Glomerular visceral epithelial cell (primary cell): ENCODE measurements around the gene SLC36A1.

Source experiments
- DNase-seq: peaks from one replicate; pipeline ENCODE4 v3.0.0-alpha.2; 2016; ENCODE audit errors: extremely low spot score

SLC36A1 gene

DNA sequence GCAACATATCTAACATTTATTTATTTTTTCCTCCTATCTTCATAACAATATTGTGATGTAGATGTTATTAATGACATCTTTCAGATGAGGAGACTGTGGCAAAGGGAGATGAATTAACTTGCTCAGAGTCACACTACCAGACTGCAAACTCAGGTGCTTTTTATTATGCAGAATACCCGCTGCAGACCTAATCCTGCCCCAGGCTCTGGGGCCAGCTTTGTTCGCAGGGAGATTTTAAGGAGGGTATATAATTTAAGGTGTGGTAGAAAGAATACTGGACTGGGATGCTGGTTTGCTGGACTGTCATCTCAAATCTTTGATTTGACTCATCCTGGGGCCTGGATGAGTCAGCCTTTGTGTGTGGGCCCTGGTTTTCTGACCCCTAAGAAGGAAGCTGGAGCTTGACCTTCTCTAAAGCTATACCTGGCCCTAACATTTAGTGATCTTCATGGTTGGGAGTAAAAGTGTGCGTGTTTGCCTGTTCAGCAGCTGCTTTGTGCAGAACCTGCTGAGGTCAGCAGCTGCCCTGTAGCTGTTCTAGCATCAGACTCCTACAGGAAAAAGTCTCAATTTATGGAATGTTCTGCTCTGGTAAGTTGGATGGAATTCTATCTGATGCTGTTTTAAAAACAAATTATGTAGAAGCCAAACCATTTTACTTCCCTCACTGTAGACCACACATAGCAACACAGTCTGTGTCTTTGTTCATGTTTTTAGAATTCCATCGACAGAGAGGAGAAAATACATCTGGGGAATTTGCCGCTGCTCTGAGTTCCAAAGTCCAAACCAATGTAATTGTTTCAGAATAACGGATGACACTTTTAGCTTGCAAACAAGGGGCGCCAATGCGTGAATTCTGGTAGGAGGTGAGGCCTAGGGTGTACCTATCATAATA, 4.5 kb downstream of the SLC36A1 start:
- DNase-seq = peak; percentile 55

DNA sequence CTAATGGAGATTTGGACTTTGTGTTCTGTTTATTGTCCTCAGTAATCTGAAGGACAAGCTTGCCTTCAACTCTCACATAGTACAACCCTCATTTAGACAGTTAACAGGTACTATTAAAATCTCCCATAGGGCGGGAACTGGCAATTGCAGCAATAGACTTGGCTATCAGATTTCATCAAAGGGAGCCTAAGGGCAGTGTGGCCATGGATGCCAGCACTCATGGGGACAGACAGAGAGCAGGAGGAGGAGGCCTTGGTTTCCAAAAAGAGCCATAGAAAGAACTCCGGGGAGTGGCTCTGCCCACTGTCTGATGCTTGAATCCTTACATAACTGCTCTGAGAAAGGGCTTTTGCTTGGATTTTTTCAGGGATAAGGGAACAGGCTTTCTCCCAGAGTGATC, 6.8 kb downstream of the SLC36A1 start:
- DNase-seq = no peak

DNA sequence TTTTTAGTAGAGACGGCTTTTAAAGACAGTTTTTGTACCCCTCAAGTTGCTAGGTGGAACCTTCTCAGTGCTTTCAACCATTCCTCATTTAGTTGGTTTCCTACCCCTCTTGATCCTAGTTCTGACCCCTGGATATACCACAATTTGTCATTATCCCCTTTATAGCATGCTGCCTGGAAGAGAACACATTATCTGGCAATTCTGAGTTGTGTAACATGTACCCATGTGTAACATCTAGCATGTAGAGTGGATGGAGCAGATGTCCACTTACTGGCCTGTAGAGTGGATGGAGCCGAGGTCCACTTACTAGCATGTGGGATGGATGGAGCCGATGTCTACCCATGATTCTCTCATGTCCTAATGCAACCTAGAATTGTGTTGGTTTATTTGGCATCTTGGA, 7.5 kb downstream of the SLC36A1 start:
- DNase-seq = no peak

DNA sequence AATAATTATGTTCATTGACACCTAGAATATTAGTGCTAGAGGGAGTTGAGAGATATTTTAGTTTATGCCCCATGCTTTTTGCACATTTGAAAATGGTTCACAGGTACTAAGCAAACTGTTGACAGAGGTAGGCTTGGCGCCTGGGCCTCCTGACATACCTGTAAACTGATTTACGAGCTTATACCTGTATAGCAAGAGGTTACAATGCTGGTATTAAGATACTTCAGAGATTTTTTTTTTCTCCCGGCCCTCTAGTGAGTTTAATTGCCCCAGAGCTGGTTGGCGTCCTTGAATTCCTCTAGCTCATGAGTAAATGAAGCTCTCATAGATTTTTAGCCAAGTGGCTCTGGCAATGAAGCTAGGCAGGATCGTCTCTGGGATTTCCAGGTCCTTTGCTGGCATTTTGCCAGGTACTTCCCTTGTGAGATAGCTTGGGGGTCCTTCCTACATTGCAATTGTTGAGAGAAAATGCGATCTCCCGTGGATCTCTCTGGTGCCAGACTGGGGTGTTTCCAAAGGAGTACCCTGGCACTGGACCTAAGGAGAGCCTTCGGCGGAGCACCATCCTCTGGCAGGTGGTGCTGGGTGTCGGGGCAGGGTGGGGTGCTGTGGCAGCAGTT, 9.0 kb downstream of the SLC36A1 start:
- no peak for DNase-seq

DNA sequence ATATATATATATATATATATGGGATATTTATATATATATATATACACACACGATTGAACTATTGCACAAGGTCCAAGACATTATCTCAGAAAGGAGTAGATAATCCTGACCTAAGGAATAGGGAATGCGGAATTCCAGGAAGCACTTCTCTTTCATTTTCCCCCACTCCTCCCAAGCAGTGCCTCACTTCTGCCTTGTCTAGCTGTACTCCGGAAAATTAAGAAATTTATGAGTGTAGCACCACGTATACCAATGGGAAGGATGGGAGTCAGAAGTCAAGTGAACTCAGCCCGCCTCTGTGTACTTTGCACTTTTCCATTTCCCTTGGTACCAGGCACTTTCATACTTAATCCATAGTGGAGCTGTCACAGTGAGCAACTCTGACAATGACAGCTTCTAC, 10.9 kb downstream of the SLC36A1 start:
- DNase-seq = no peak

DNA sequence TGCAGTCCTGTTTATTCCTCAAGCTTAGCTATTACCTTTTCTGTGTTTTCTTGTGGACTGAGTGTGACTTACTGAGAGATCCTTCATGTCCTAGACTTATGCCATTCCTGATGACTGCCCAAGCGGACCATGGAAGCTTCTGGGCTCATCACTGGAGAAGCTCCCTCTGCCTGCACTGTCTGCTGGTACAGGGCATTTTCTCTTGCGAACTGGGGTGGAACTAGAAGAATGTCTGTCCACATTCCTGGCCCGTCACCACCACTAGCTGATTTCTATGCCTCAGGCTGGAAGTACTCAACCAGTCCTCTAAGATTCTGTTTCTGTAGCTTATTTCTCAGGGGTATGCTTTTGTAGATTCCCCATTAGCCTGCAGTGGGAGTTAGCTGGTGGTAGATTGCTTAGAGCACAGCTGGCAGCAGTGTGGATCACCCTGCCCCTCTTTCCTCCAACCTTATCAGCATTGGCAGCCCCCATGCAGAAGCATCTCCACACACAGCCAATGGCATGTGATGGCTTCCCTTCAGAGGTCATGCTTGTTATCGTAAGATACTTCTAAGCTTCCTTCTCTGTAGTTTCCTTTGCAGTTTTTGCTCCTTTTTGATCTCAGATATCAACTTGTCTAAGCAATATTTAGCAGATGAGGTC, 12.4 kb downstream of the SLC36A1 start:
- peak; percentile 59 for DNase-seq

DNA sequence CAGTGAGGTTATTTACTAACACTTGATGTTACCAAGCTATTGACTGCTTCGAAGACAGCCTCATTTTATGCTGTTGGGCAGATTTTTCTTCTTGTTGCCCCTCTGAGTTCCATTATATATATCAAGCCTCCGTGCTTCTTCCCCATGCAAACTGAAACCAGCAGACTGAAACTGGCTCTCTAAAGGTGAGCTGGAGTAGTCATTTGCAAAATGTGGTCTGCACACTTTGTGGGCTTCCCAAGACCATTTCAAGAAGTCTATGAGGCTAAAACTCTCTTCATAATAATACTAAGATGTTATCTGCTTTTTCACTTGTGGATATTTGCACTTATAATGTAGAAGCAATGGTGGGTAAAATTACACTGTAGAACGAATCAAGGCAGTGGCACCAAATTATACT, 13.9 kb downstream of the SLC36A1 start:
- no peak for DNase-seq

DNA sequence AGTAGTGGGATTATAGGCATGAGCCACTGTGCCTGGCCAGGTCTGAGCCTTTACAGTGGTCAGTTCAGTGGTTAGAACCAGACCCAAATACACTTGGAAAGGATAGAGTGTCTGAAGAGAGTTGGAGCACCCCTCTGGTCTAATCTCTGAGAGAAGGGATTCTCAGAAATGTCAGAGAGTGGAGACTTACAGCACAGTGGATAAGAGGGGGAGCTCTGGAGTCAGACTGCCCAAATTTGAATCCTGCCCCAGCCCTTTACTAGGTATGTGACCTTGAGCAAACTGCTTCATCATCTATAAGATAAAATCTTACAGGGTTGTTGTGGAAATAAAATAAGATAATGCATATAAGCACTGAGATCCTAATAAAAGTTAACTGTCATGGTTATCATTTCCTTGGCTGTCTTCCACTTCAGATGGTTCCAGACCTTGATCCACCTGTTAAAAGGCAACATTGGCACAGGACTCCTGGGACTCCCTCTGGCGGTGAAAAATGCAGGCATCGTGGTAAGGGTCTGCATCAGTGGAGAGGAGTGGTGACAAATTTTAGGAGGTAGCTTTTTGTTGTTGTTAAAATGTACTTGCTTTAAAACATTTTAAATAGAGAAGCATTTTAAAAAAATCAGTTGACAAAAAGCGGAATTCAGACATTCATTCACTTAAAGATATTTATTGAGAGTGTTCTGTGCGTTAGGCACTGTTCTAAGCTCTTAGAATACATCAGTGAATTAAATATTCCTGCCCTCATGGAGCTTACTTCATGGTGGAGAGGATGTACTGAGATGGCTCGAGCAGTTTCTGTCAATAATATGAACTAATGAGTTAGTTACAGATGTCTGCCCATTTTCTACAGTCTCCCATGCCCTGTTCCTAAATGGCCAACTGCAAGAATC, 16.0 kb downstream of the SLC36A1 start:
- no peak for DNase-seq

DNA sequence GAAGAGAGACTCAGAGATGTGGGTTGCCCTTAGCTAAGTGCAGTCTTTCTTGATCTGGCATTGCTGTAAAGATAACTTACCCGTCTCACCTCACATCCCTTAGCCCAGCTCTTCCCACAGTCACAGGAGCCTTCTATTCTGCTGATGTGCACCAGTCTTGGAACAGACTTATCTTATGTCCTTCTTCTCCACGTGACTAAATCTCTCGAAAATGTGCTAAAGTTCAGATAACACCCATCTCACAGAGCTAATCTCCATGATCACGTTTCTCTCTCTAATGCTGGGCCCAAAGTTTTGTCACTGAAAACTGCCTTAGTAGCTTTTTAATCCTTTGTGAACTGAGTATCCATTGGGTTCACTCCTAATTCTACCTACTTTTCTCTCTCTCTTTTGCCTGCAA, 16.7 kb downstream of the SLC36A1 start:
- no peak for DNase-seq

DNA sequence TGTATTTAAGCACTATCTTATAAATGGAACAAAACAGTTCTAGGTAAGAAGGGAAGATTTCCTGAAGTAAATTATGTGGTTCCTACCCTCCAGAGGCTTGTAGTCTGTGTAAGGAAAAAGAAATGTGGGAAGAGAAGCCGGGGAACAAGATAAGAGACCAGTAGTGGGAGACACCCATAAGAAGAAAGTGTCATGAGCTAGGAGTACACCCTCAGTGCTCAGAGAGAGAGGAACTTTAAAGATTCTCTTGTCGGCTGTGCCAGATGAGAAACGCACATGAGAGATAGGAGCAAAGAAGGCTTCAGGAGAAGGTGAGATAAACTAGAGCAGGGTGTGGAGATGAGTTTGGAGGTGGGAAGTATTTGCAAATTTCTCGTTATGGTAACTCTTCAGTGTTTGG, 18.1 kb downstream of the SLC36A1 start:
- DNase-seq = no peak

DNA sequence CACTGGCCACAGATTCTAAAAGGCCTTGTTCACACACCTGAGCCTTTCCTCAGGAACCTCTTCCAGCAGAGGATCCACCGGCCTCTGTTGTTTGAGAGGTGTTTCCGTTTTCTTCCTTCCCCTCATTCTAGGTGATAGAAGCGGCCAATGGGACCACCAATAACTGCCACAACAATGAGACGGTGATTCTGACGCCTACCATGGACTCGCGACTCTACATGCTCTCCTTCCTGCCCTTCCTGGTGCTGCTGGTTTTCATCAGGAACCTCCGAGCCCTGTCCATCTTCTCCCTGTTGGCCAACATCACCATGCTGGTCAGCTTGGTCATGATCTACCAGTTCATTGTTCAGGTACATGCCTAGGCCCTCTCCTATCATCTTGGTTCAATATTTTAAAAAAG, 20.2 kb downstream of the SLC36A1 start:
- no peak for DNase-seq

DNA sequence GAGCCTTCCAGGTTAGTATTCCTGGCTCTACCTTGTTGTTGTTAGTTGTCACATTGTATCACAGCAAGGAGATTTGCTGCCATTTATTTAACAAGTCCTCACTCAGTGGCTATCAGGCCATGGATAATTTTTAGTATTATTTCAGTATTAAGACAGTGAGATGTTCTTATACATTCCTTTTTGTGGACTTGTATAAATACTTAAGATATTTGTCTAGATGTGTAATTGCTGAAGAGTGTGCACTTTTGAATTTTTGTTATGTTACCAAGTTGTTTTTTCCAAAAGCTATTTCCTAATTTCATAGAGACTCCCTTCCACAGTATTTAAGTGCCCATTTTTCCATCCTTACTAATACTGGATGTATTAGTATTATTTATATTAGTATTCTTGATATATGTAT, 22.0 kb downstream of the SLC36A1 start:
- DNase-seq = no peak

DNA sequence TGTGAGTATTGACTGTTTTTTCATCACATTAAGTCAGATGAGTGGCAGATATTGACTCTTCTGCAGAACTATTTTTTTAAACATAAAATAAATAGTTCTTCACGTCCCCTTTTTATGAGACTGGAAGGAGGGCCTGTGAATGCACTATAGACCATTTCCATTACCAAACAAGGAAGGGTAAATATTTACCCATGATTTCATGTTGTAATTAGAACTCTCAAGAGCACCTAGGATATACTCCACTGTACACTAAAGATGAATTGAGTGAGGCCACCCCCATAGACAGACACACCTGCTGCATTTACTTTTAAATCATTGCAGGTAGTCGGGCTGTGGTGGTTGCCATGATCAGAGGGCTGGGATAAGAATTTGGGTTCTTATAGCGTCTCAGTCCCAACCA, 22.6 kb downstream of the SLC36A1 start:
- no peak for DNase-seq

DNA sequence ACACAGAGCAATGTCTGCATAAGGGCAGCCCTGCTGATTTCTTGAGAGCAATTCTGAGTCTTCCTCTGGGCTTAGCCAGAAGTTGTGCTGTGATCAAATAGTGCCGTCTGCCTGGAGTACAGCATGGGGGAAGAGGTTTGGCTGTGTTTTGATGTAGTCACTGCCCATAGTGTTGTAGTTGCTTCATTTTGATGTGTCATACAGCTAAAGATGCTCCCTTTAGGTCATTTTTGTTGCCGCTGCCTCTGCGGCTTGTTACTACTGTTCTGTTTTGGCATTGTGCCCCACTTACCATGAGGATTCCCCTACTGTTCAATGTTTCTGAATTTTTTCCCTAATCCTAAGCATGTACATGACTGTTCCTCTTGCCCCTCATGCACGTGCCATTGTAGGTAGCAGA, 23.0 kb downstream of the SLC36A1 start:
- no peak for DNase-seq

DNA sequence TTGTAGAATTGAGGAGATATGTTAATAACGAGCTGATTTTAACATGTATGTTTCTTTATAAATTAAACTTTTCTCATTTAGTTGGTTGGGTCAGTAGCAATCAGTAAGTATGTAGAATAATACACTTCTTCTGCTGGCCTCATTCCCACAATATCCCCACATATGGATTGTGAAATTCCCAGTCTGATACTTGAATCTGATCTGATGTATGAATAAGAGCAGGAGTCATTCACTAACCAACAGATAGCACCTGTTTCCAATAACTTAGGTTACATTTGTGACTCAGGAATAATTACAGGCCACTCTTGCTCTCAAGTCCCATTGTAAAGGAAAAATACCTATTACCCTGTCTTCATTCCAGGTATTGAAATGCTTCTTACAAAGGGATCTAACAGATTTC, 23.9 kb downstream of the SLC36A1 start:
- no peak for DNase-seq

DNA sequence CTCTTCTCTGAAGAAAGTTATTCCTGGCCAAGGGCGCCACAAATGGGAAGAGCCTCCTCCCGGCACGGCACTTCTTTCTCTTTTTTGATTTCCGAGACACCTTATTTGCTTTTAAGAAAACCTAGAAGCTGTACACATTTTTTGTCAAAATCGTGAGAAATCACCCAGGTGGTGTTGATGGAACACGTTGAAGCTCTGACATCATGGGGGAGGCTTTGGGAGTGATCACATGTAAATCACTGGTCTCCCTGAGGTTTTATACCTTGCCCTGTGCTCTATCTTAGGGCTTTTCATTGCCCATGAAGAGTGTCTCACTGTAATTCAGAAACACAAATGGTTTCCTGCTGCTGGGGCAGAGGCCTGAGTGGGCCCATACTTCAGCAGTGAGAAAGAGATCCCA, 27.4 kb downstream of the SLC36A1 start:
- DNase-seq = no peak

DNA sequence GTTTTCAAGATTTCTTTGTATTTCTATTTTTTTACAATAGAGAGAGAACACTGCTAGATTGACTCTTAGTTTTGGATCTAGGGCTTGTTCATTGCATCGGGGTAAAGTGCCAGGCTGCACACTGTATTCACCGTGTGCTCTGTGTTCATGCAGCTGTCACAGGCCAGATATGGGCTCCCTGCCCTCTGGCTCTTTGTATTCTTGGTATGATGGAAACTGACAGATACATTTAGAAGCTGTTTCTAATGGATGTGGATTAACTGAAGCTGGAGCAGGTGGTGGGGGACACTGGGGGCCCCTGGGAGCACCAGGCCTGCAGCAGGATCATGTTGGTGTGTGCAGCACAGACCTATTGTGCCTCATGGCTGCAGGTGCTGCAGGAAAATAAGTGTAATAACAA, 28.0 kb downstream of the SLC36A1 start:
- no peak for DNase-seq

DNA sequence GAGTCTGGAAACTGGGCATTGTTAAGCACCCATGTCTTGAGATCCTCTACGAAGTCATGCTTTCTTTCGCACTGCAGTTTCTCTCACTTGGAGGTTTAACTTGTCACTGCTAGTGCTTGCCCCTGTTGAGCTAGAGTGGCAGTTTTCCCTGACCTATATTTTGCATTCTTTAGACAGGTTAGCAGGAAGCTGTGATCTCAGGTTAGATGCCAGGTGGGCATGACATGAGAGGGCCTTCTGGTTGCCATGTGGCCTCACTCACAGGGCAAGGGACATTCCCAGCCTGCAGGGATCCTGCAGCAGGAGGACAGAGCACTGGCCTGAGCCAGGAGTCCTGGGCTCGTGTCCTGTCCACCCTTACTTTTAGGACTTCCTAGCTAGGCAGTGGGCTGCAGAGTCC, 28.6 kb downstream of the SLC36A1 start:
- no peak for DNase-seq

DNA sequence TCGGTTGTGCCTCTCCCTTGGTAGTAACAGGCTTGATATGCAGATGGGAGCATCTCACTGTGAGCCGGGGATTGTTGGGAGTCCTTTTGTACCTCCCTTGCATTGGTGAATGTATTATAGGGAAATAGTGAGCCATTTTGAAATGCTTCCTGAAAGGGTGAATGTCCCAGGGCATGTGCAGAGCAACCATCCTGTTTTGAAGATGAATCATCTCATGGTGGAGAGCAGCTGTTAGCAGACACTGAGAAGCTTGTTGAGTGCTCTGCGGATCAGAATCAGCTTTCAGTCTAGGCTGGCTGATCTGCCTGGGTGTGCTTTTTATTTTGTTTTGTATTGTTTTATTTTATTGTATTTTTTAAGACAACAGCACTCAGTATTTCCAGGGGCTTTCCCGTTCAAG, 29.7 kb downstream of the SLC36A1 start:
- DNase-seq = no peak

DNA sequence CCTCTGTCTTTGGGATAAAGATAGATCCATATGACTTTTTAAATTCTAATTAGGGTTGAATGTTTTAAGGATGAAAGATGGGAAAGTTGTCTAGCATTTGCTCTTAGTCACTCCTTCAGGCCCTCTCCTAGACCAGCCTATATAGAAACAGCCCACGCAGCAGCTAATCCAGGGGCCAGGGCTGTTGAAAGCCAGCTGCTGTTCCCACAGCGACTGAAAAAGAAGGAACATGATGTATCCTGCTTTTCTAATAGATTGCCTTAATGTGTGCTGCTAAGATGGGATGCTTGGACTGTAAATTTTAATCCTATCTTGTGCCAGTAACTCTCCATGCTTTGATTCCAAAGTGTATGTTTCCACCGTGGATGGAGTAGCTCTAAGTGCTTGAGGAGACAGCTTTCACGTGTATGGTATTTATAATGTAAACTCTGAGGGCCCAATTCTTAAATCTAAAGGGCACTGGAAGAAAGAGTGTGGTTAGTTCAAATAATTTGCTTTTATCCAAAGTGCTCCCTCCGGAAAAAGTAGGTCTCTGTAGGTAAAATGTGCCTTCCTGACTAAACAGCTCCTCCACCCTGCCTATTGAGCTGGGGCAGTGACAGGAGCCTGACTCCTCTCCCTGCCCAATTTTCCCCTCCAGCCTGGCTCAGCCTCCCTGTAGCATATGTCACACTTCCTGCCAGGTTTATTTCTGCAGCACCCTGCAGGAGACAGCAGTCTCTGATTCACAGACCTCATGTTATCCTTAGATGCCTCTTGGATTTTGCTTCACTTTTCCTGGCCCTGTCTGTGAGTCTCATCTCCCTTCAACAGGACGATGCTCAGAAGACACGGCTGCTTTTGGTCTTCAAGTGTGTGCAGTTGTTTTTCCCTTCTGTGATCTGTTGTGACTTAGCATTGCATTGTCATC, 33.2 kb downstream of the SLC36A1 start:
- no peak for DNase-seq

DNA sequence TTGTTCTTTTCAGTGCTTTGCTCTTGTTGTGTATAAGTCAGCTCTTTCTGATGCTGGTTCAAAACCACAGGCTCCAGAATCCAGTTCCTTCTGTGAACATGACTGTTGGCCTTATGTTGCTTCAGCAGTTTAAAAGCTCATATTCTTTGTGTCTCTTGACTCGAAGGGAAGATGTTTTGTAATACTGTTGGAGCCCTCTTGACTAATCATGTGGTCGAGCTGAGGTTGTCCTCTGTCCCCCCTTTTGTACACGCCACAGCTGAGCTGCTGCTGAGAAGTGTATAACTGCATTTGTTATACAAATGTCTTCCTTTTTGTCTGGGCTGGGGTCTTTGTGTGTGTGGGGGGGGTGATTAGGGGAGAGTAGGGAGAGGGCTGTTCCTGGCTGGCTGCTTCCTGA, 35.8 kb downstream of the SLC36A1 start:
- no peak for DNase-seq
